NK-92 (cell line): Measurements from ENCODE around the gene UGT1A5.

Source experiments
- DNase-seq: peaks from one replicate; lab custom pipeline; 2025; ENCODE audit not compliant: unreplicated experiment; lab: John Stamatoyannopoulos, UW

UGT1A5 gene

GRCh38 chr2:233822101-233822771 lies 109.5 kb downstream of the UGT1A5 start:
- no peak for DNase-seq
